HG03520 (cell line): ENCODE data around the gene PANX1.
"Not testable (repeated sequence)": the region's sequence is repeated elsewhere in the genome, so short reads cannot be mapped to it uniquely, and the experiment has no call there.

Experiments
- ATAC-seq: cut with Tn5 transposase; IDR thresholded peaks from one replicate; pipeline ENCODE4 v1.9.1; 2021; ENCODE audit warnings: mild to moderate bottlenecking, moderate library complexity; ENCODE audit not compliant: unreplicated experiment

PANX1 gene

DNA sequence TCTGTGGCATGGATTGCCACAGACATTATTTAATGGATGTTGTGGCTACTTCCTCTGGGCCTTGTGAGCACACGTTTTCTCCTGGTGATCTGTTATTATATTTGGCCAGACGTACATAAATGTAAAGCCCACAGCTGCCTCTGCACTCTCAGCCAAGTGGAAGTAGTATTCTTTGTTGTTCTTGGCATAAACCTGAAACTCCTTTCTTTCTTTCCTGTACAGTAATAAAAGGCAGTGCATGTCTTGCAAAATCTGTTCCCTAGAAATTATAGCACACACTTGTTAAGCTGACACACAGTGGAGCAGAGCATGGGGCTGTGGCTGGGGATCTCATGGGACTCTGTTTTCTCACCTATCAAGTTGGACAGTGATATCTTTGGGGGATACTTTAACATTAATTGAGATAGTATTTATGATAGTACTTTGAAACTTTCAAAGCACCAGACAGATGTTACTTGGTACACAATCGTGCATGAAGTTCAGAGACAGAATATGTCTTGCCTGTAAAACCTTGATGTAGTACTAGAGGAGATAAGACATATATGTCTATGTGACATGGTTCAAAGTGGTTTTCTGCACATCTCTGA is 20.9 kb downstream of the PANX1 start:
- no peak for ATAC-seq

GRCh38 chr11:94150056-94150455 is 21.4 kb downstream of the PANX1 start:
- ATAC-seq = no peak

- ATAC-seq = no peak
These were observed 22.4 kb downstream of the PANX1 start for GRCh38 chr11:94150704-94151685.

GRCh38 chr11:94151903-94152677 is 23.4 kb downstream of the PANX1 start:
- ATAC-seq = no peak

- no peak for ATAC-seq
These were observed 24.0 kb downstream of the PANX1 start for GRCh38 chr11:94152678-94153065.

DNA sequence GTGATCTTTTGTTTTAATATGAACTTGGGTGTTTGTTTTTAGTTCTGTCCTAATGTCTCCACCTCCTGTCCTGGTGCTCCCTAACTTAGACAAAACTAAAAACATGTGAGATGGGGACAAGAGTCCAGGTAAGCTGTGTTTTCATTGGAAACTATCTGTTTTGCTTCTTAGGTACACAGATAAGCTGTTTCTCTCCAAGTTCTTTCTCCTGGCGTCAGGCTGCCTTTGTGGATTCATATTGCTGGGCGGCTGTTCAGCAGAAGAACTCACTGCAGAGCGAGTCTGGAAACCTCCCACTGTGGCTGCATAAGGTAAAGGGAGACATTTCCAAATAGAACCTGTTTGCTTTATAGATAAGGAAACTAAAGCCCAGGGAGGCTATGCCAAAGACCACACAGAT is 24.7 kb downstream of the PANX1 start:
- ATAC-seq = no peak

GRCh38 chr11:94154095-94154856 is 25.6 kb downstream of the PANX1 start:
- no peak for ATAC-seq

GRCh38 chr11:94157339-94157738 is 28.7 kb downstream of the PANX1 start:
- not testable (repeated sequence) for ATAC-seq

- no peak for ATAC-seq
These were observed 40.2 kb downstream of the PANX1 start for GRCh38 chr11:94168882-94169281.

DNA sequence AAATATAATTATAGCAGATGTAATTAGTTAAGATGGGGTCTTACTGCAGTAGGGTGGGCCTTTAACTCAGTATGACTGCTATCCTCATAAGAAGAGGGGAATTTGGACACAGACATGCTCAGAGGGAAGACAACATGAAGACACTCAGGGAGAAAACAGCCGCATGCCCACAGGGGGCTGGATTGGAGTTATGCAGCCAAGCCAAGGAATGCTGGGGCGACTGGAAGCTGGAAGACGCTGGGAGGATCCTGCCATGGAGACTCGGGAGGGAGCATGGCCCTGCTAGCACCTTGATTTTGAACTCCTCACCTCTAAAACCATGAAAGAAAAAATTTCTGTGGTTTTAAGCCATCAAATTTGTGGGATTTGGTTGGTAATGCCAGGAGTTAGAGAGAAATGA is 40.9 kb downstream of the PANX1 start:
- no peak for ATAC-seq

DNA sequence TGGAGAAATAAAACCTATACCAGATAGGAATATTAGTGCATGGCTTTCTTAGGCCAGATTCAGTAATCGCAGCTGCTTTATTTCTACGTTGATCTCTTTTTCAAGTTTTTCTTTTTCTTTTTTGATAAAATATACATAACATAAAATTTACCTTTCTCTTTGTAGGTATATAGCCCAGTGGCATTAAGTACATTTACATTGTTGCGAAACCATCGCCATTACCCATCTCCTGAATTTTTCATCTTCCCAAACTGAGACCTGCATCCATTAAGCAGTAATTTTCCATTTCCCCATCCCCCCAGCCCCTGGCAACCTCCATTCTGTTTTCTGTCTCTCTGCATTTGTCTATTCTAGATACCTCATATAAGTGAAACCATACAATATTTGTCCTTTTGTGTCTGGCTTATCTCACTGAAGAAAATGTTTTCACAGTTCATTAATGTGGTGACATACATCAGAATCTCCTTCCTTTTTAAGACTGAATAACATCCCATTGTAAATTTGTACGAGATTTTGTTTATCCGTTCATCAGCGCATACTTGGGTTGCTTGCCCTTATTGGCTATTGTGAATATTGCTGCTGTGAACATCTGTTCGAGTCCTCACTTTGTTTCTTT is 41.4 kb downstream of the PANX1 start:
- ATAC-seq = no peak

DNA sequence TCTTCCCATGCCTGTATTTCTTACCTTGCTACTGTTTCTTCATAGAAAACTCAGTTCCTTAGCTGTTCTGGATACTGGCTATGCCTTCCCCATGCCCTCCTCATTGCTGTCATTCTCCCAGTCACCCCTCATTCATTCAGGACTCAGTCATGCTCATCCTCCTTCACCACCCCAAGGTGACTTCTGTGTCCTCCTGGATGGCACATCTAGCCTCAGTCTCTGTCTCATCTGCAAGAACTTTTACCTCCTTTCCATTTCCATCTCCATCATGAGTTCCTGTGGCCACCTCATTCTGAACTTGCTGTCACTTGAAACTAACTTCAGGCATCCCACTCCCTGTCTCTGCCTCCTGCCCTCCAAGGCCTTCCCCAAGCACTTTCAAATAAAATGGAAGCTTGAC is 42.3 kb downstream of the PANX1 start:
- ATAC-seq = no peak

DNA sequence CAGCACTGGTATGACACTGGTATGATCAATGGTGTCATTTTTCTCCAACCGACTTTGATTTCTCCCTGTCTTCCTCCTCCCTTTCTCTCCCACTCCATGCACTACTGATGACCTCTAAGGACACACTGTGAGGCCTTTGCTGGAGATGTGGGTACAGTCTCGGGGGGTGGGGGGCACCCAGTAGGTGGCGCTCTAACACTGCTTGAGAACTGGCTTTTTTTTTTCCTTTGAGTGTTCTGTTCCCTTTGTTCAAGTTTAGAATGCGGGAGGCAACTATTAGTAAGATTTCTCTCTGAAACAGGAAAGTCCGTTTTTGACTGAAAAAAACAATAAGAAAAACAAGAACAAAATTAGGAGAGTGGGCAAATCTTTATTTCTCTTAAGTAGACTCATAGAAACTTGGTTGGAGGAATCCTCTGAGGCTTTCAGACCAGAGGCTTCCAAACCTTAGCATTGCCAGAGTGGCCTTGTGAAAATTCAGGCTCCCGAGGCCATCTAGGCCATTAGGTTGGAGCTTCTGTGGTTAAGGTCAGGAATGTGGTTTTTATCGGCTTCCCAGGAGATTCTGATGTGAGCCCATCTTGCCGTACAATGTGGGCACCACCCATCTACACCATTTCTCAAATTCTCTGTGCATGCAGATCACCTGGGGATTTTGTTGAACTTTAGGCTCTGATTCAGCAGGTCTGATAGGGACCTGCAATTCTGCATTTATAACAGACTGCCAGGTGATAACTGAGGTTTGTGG is 43.2 kb downstream of the PANX1 start:
- no peak for ATAC-seq

DNA sequence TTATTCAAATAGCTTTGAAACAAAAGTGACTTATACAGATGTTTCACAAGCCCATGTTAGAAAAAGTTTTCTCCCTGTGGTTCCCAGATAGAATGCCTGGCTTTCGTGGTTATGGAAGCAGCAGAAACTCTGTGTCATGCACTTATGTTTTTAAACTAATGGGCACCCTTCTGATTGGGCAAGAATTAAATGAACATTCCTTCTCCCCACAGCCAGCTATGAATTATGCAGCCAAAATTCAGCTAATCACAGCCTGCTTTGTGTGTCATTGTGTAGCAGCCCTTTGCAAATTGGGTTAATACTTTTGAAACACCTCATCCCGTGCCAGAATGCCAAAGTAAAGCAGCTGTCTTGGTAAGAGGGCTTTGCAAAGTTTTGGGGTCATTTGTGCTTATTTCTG is 46.9 kb downstream of the PANX1 start:
- no peak for ATAC-seq

- ATAC-seq = no peak
These were observed 49.7 kb downstream of the PANX1 start for GRCh38 chr11:94178331-94178730.

DNA sequence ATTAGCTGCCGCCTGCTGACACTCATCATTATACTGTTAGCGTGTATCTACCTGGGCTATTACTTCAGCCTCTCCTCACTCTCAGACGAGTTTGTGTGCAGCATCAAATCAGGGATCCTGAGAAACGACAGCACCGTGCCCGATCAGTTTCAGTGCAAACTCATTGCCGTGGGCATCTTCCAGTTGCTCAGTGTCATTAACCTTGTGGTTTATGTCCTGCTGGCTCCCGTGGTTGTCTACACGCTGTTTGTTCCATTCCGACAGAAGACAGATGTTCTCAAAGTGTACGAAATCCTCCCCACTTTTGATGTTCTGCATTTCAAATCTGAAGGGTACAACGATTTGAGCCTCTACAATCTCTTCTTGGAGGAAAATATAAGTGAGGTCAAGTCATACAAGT is 51.1 kb downstream of the PANX1 start:
- ATAC-seq = no peak

DNA sequence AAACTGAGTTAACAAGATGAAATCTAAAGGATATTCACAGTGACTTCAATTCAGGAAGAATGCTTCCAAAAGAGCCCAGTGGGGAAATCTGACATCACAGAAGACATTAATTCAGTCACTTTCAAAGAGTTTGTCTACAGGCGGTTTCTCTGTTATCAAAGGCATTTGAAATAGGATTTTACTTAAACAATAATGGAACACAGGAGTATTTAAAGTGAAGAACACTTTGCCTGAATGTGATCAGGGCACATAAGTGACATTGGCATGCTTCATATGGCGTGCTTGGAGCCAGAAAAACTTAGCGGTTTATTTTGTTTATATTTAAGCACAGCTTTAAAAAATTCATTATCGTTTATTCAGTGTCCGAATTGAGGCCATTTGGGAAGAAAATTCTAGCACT is 52.9 kb downstream of the PANX1 start:
- no peak for ATAC-seq

- no peak for ATAC-seq
These were observed 53.3 kb downstream of the PANX1 start for GRCh38 chr11:94181943-94182342.

GRCh38 chr11:94183251-94183885 is 54.7 kb downstream of the PANX1 start:
- no peak for ATAC-seq
